ENCODE results near the gene MYO10. TPM values are rescaled to one million over a fixed set of nuclear protein-coding genes. Genes with fewer than 3 reads are reported as not detected.
"Not testable (repeated sequence)": the region's sequence is repeated elsewhere in the genome, so short reads cannot be mapped to it uniquely, and the experiment has no call there.

The MYO10 gene
- total RNA-seq, 4 donors from 2014 or later, result 30.6 to 55.9 (median 38.2) TPM

- H3K27ac ChIP-seq, result no peak overlapping the region
- H3K36me3 ChIP-seq, result peaks cover 0 to 31% (median 0%) of the 10 kb centered on the region in 3 donors
- no peaks in the 10 kb centered on the region for H3K27me3 ChIP-seq
- TF ChIP-seq EP300 (IDR thresholded peaks at IDR 0.05) (no peak), POLR2A (IDR thresholded peaks at IDR 0.05) (no peak)
- no peak for DNase-seq (ENCODE audit: low spot score in 2 of 2)
- H3K4me3 ChIP-seq, result no peak overlapping the region
- H3K4me1 ChIP-seq, result no peaks in the 10 kb centered on the region
- 70 to 73% methylated on average over 16 of the region's 16 CpGs for WGBS, 2 donors
- no peaks in the 10 kb centered on the region for H3K9me3 ChIP-seq
Measured at GRCh38 chr5:16759147-16759773, 176.8 kb downstream of the MYO10 start.

DNA sequence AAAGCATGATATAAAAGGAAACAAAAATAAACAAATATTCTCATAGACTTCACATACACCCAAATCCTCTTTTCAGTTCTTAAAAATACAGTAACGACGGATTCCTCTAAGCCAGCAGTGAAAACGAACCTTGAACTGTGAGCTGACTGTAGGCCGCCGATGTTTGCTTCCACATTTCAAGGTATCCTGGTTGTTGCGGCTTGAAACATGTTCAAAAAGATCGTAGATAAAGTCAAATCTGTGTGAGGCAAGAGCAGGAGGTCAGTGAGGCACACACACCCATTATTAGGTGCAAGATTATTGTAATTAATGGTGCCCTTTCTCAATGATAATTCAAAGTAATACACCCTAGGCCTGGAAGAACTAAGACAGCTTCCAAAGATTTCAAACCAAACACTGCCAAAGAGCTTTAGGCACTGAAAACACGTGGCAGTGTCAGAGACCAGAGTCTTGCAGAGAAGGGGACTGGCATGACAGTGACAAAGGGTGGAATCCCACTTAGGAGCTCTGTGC lies 178.0 kb downstream of the MYO10 start:
- TF ChIP-seq POLR2A (IDR thresholded peaks at IDR 0.05) (no peak), EP300 (IDR thresholded peaks at IDR 0.05) (no peak)
- TF ChIP-seq, protein P1, sequence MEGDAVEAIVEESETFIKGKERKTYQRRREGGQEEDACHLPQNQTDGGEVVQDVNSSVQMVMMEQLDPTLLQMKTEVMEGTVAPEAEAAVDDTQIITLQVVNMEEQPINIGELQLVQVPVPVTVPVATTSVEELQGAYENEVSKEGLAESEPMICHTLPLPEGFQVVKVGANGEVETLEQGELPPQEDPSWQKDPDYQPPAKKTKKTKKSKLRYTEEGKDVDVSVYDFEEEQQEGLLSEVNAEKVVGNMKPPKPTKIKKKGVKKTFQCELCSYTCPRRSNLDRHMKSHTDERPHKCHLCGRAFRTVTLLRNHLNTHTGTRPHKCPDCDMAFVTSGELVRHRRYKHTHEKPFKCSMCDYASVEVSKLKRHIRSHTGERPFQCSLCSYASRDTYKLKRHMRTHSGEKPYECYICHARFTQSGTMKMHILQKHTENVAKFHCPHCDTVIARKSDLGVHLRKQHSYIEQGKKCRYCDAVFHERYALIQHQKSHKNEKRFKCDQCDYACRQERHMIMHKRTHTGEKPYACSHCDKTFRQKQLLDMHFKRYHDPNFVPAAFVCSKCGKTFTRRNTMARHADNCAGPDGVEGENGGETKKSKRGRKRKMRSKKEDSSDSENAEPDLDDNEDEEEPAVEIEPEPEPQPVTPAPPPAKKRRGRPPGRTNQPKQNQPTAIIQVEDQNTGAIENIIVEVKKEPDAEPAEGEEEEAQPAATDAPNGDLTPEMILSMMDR (IDR thresholded peaks at IDR 0.05), result no peak
- no peaks in the 10 kb centered on the region for H3K9me3 ChIP-seq
- no peaks in the 10 kb centered on the region for H3K4me1 ChIP-seq
- 81 to 87% methylated on average over 8 of the region's 8 CpGs for WGBS, 2 donors
- H3K4me3 ChIP-seq, result no peak overlapping the region
- H3K27me3 ChIP-seq, result no peaks in the 10 kb centered on the region
- no peak overlapping the region for H3K27ac ChIP-seq
- DNase-seq (ENCODE audit: low spot score in 2 of 2), result no peak
- peaks cover 0 to 24% (median 0%) of the 10 kb centered on the region in 3 donors for H3K36me3 ChIP-seq

- not testable (repeated sequence) for H3K27me3 ChIP-seq; DNase-seq (ENCODE audit: low spot score in 2 of 2); H3K9me3 ChIP-seq; H3K4me1 ChIP-seq; H3K27ac ChIP-seq; H3K4me3 ChIP-seq
- WGBS, 2 donors, result 92 to 94% methylated on average over 6 of the region's 6 CpGs
- peaks cover 0 to 24% (median 0%) of the 10 kb centered on the region in 3 donors for H3K36me3 ChIP-seq
Measured at GRCh38 chr5:16757577-16757976, 178.5 kb downstream of the MYO10 start.

GRCh38 chr5:16757146-16757545 lies 178.9 kb downstream of the MYO10 start:
- Histone ChIP-seq H3K27me3 (no peaks in the 10 kb centered on the region), H3K4me3 (no peak overlapping the region), H3K4me1 (no peaks in the 10 kb centered on the region), H3K9me3 (no peaks in the 10 kb centered on the region), H3K27ac (no peak overlapping the region), H3K36me3 (peaks cover 0 to 21% (median 0%) of the 10 kb centered on the region in 3 donors)
- TF ChIP-seq, protein P1 (IDR thresholded peaks at IDR 0.05), result no peak
- no peak for TF ChIP-seq EP300 (IDR thresholded peaks at IDR 0.05)
- no peak for TF ChIP-seq POLR2A (IDR thresholded peaks at IDR 0.05)
- DNase-seq (ENCODE audit: low spot score in 2 of 2), result no peak
- 64 to 77% methylated on average over 6 of the region's 6 CpGs for WGBS, 2 donors

DNA sequence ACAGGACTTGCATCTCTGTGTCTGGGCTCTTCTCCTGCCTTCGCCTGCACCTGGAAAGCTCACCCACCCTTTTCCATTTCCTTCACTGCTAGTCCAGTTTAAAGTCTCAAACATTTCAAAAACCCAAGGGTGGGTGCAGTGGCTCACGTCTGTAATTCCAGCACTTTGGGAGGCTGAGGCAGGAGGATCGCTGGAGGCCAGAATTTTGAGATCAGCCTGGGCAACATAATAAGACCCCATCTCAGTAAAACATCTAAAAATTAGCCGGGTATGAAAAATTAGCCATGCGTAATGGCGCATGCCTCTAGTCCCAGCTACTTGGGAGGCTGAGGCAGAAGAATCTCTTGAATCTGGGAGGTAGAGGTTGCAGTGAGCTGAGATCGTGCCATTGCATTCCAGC lies 179.4 kb downstream of the MYO10 start:
- 96 to 97% methylated on average over 7 of the region's 7 CpGs for WGBS, 2 donors
- DNase-seq (ENCODE audit: low spot score in 2 of 2), result no peak
- H3K36me3 ChIP-seq, result peaks cover 0 to 21% (median 0%) of the 10 kb centered on the region in 3 donors

GRCh38 chr5:16755641-16756040 lies 180.4 kb downstream of the MYO10 start:
- 88 to 97% methylated on average over 2 of the region's 2 CpGs for WGBS, 2 donors
- no peak for DNase-seq (ENCODE audit: low spot score in 2 of 2)
- Histone ChIP-seq H3K4me1 (no peaks in the 10 kb centered on the region), H3K27me3 (no peaks in the 10 kb centered on the region), H3K27ac (no peak overlapping the region), H3K4me3 (no peak overlapping the region), H3K9me3 (no peaks in the 10 kb centered on the region), H3K36me3 (peaks cover 0 to 12% (median 0%) of the 10 kb centered on the region in 3 donors)
- TF ChIP-seq, protein P1 (IDR thresholded peaks at IDR 0.05), result no peak
- no peak for TF ChIP-seq POLR2A (IDR thresholded peaks at IDR 0.05)
- no peak for TF ChIP-seq EP300 (IDR thresholded peaks at IDR 0.05)

More for the DNA sequence above, 179.4 kb downstream of the MYO10 start:
- H3K27ac ChIP-seq, result no peak overlapping the region
- H3K27me3 ChIP-seq, result no peaks in the 10 kb centered on the region
- no peaks in the 10 kb centered on the region for H3K4me1 ChIP-seq
- no peaks in the 10 kb centered on the region for H3K9me3 ChIP-seq
- TF ChIP-seq POLR2A (IDR thresholded peaks at IDR 0.05) (no peak), EP300 (IDR thresholded peaks at IDR 0.05) (no peak)
- TF ChIP-seq, protein P1 (IDR thresholded peaks at IDR 0.05), result no peak
- no peak overlapping the region for H3K4me3 ChIP-seq

Data from tibial nerve (tissue), 4 donors.